GM12878 (cell line): ENCODE measurements around the gene SPATA3. TPM values are rescaled to one million over a fixed set of nuclear protein-coding genes. Genes with fewer than 3 reads are reported as not detected.

ENCODE experiments used
- ATAC-seq: fragments of 200-7000 bp; cut with Tn5 transposase; 3 replicates; pipeline ENCODE4 v1.9.1; 2020; ENCODE audit warnings: mild to moderate bottlenecking, moderate library complexity
- BruUV-seq: library from RNA; stranded (reverse); fragments of 400-500 nt; replicated peaks from 2 replicates; lab custom pipeline; 2021; lab: Mats Ljungman, UMichigan
- CTCF ChIA-PET: fragments of 300-600 bp; sonication (Branson Sonifier 250); formaldehyde crosslinking; extraction: SDS; loops from one replicate; lab custom pipeline; 2021; ENCODE audit warnings: inconsistent platforms; lab: Yijun Ruan, JAX
- POLR2A ChIA-PET: fragments of 350-600 bp; formaldehyde crosslinking; extraction: SDS; loops from one replicate; lab custom pipeline; 2021; ENCODE audit warnings: inconsistent platforms; lab: Charles Lee
- RAD21 ChIA-PET: fragments of 300-600 bp; sonication (Branson Sonifier 250); formaldehyde crosslinking; loops from one replicate; lab custom pipeline; 2023; ENCODE audit warnings: antibody characterized with exemption; ENCODE audit not compliant: unreplicated experiment; lab: Charles Lee
- SMC1A ChIA-PET: fragments of 300-600 bp; sonication (Branson Sonifier 250); formaldehyde crosslinking; loops from one replicate; lab custom pipeline; 2023; ENCODE audit not compliant: unreplicated experiment, uncharacterized antibody; lab: Charles Lee
- DNase-seq: peaks from one replicate; pipeline ENCODE4 v3.0.0-alpha.2; 2011; ENCODE audit warnings: low read depth, low spot score
- FAIRE-seq: peaks from 3 replicates; lab custom pipeline; 2011; peaks lifted over from hg19 to GRCh38; lab: Jason Lieb, UNC
- H2AFZ ChIP-seq: 2 replicates; pipeline ENCODE4 v1.6.0; 2011; ENCODE audit warnings: low read depth, low read length, control low read depth; ENCODE audit not compliant: control insufficient read depth
- H3K27ac ChIP-seq: 2 replicates; pipeline ENCODE4 v1.5.1; 2011; ENCODE audit warnings: control low read depth; ENCODE audit not compliant: control insufficient read depth, insufficient read depth
- H3K27me3 ChIP-seq, 2 experiments: replicated peaks in 1 of 2; 2 replicates each; pipeline versions ENCODE4 v1.6.0 to v1.6.1; 2011; ENCODE audit warnings: low read length in 1 of 2; ENCODE audit not compliant: control insufficient read depth in 2 of 2, insufficient read depth in 2 of 2
- H3K36me3 ChIP-seq, 2 experiments: 2 replicates each; pipeline ENCODE4 v1.5.1; 2011; ENCODE audit warnings: low read length in 1 of 2; ENCODE audit not compliant: control insufficient read depth in 2 of 2, insufficient read depth in 2 of 2
- H3K4me1 ChIP-seq: 2 replicates; pipeline ENCODE4 v1.6.1; 2011; ENCODE audit warnings: mild to moderate bottlenecking, low read length, moderate library complexity, mixed read lengths; ENCODE audit not compliant: control insufficient read depth, insufficient read depth
- H3K4me2 ChIP-seq: 2 replicates; pipeline ENCODE4 v1.6.0; 2011; ENCODE audit warnings: control low read depth; ENCODE audit not compliant: control insufficient read depth, insufficient read depth
- H3K4me3 ChIP-seq: fragments of 200-600 bp; sonication (generic); 2 replicates; pipeline ENCODE4 v1.5.1; 2016
- H3K79me2 ChIP-seq: 2 replicates; pipeline ENCODE4 v1.6.0; 2011; ENCODE audit warnings: low read length; ENCODE audit not compliant: control insufficient read depth, insufficient read depth
- H3K9ac ChIP-seq: 2 replicates; pipeline ENCODE4 v1.8.0; 2011; ENCODE audit warnings: low read length, control low read depth, mixed read lengths; ENCODE audit not compliant: control insufficient read depth, insufficient read depth
- H3K9me3 ChIP-seq: replicated peaks from 3 replicates; pipeline ENCODE4 v1.5.1; 2011; ENCODE audit warnings: mild to moderate bottlenecking, low read length; ENCODE audit not compliant: control insufficient read depth, insufficient read depth
- H4K20me1 ChIP-seq: 2 replicates; pipeline ENCODE4 v1.6.0; 2011; ENCODE audit not compliant: control insufficient read depth, insufficient read depth
- ATF7 ChIP-seq: fragments of 450-650 bp; IDR thresholded peaks from 2 replicates; pipeline ENCODE4 v1.6.1; 2016; ENCODE audit warnings: low read depth, mild to moderate bottlenecking
- CBFB ChIP-seq: IDR thresholded peaks from 2 replicates; pipeline ENCODE4 v1.6.1; 2016; ENCODE audit warnings: antibody characterized with exemption, low read depth
- CHD2 ChIP-seq: IDR thresholded peaks from 2 replicates; pipeline ENCODE4 v1.6.1; 2011; ENCODE audit warnings: low read depth, low read length, improper control_type of control experiment, borderline replicate concordance
- DPF2 ChIP-seq: fragments of 450-650 bp; IDR thresholded peaks from 2 replicates; pipeline ENCODE4 v1.6.1; 2017; ENCODE audit warnings: mild to moderate bottlenecking
- GABPA ChIP-seq: IDR thresholded peaks from 2 replicates; pipeline ENCODE4 v1.6.1; 2014; ENCODE audit warnings: antibody characterized with exemption, low read depth, mild to moderate bottlenecking, inconsistent platforms
- HDAC2 ChIP-seq: fragments of 200-600 bp; sonication (generic); IDR thresholded peaks from 2 replicates; pipeline ENCODE4 v1.6.1; 2017
- IKZF2 ChIP-seq, 2 experiments: fragments of 450-650 bp; IDR thresholded peaks; 2 replicates each; pipeline ENCODE4 v1.6.1; 2017; ENCODE audit warnings: mild to moderate bottlenecking in 2 of 2, moderate library complexity in 2 of 2
- KLF5 ChIP-seq: fragments of 450-650 bp; IDR thresholded peaks from 2 replicates; pipeline ENCODE4 v1.6.1; 2014; ENCODE audit warnings: mild to moderate bottlenecking; ENCODE audit not compliant: partially characterized antibody
- LARP7 ChIP-seq: fragments of 450-650 bp; IDR thresholded peaks from 2 replicates; pipeline ENCODE4 v1.6.1; 2017; ENCODE audit warnings: mild to moderate bottlenecking
- MTA2 ChIP-seq: fragments of 450-650 bp; IDR thresholded peaks from 2 replicates; pipeline ENCODE4 v1.6.1; 2016; ENCODE audit warnings: low read depth, mild to moderate bottlenecking, moderate library complexity
- MYB ChIP-seq: fragments of 150-350 bp; IDR thresholded peaks from 2 replicates; pipeline ENCODE4 v1.6.1; 2014; ENCODE audit warnings: mild to moderate bottlenecking, low read depth, low read length, borderline replicate concordance
- NR2C1 ChIP-seq: fragments of 450-650 bp; IDR thresholded peaks from 2 replicates; pipeline ENCODE4 v1.6.1; 2017; ENCODE audit warnings: antibody characterized with exemption, mild to moderate bottlenecking, moderate library complexity
- POLR2A ChIP-seq: IDR thresholded peaks from 2 replicates; pipeline ENCODE4 v1.6.1; 2011; ENCODE audit warnings: low read depth, mild to moderate bottlenecking, low read length
- POLR2AphosphoS5 ChIP-seq: IDR thresholded peaks from 2 replicates; pipeline ENCODE4 v1.6.1; 2011; ENCODE audit warnings: mild to moderate bottlenecking, low read length, inconsistent platforms
- RAD21 ChIP-seq: IDR thresholded peaks from 2 replicates; pipeline ENCODE4 v1.6.1; 2011; ENCODE audit warnings: mild to moderate bottlenecking, low read depth, low read length, moderate library complexity; ENCODE audit not compliant: insufficient read depth
- RELB ChIP-seq: fragments of 450-650 bp; IDR thresholded peaks from 2 replicates; pipeline ENCODE4 v1.6.1; 2017; ENCODE audit warnings: low read depth, mild to moderate bottlenecking, moderate library complexity
- SREBF1 ChIP-seq: IDR thresholded peaks from 2 replicates; pipeline ENCODE4 v1.6.1; 2012; ENCODE audit warnings: mild to moderate bottlenecking, low read length
- SRF ChIP-seq, 2 experiments: IDR thresholded peaks; 2 replicates each; pipeline ENCODE4 v1.6.1; 2011; ENCODE audit warnings: low read depth in 2 of 2, low read length in 2 of 2, mild to moderate bottlenecking in 1 of 2, moderate library complexity in 1 of 2
- STAT3 ChIP-seq: IDR thresholded peaks from 2 replicates; pipeline ENCODE4 v1.6.1; 2011; ENCODE audit warnings: low read depth, low read length, improper control_type of control experiment
- TCF7 ChIP-seq: IDR thresholded peaks from 2 replicates; pipeline ENCODE4 v1.6.1; 2014; ENCODE audit warnings: antibody characterized with exemption, borderline replicate concordance
- ZNF217 ChIP-seq: fragments of 450-650 bp; IDR thresholded peaks from 2 replicates; pipeline ENCODE4 v1.6.1; 2017; ENCODE audit warnings: antibody characterized with exemption, mild to moderate bottlenecking
- ZNF24 ChIP-seq: fragments of 450-650 bp; IDR thresholded peaks from 2 replicates; pipeline ENCODE4 v1.6.1; 2017; ENCODE audit warnings: antibody characterized with exemption, mild to moderate bottlenecking
- ZNF274 ChIP-seq: IDR thresholded peaks from one replicate; pipeline ENCODE4 v1.8.0; 2011; ENCODE audit not compliant: insufficient read length, insufficient read depth
- ZZZ3 ChIP-seq: IDR thresholded peaks from 2 replicates; pipeline ENCODE4 v1.6.1; 2011; ENCODE audit warnings: low read depth; ENCODE audit not compliant: control insufficient read depth, insufficient read length
- WGBS: methylation state at CpG from one replicate; pipeline ENCODE4 v1.1.6; 2016; ENCODE audit warnings: low lambda C conversion rate; ENCODE audit not compliant: insufficient replicate concordance, insufficient coverage; ENCODE audit errors: missing lambda C conversion rate; 5-methylcytosine and 5-hydroxymethylcytosine counted together
- in situ Hi-C: fragments of 300-500 bp; cut with MboI; formaldehyde crosslinking; loops from 9 replicates; pipeline ENCODE4 v1.14.3; 2018; ENCODE audit warnings: mixed read lengths
- intact Hi-C: fragments of 100-400 bp; cut with micrococcal nuclease; formaldehyde crosslinking; loops from one replicate; pipeline ENCODE4 v1.14.2; 2022; ENCODE audit not compliant: unreplicated experiment
- polyA plus RNA-seq, 11 experiments: library from polyadenylated mRNA; depleted of rRNA in 4 of 11; unstranded in 6 of 11; stranded (reverse) in 5 of 11; fragments of >200 nt; fragmentation: Nextera tagmentation in 4 of 11; fragmentation: Illumina TruSeq in 1 of 11; extraction: Ambion mirVana in 4 of 11; extraction: Trizol in 1 of 11; gene quantifications; 1 replicate in 1 of 11; 2 replicates in 10 of 11; pipeline versions ENCODE4 v1.2.1 to v1.2.3, GENCODE V29; 2011 to 2016; ENCODE audit warnings: inconsistent platforms in 2 of 11, missing spikeins in 2 of 11, low read depth in 1 of 11
- total RNA-seq, 4 experiments: library from RNA; depleted of rRNA in 3 of 4; stranded (reverse); fragments of >200 nt in 3 of 4; fragmentation: Illumina TruSeq in 1 of 4; extraction: Trizol in 1 of 4; gene quantifications; 2 replicates each; pipeline versions ENCODE4 v1.2.1 to v1.2.3, GENCODE V29; 2013 to 2021

SPATA3 gene
- total and polyA plus RNA-seq, 10 of the 15 experiments (the other 5 are each of a cell fraction or from before 2014, with no cell fraction given): not detected

- TF ChIP-seq POLR2A (0 out of 2 replicates have a peak, but pooled peaks have one; percentile 20), DPF2 (no peak), CBFB (no peak), HDAC2 (no peak), ZNF274 (no peak), POLR2AphosphoS5 (no peak), CHD2 (no peak)
Measured at GRCh38 chr2:230983566-230983965, 12.4 kb upstream of the SPATA3 start (continued).

- H3K27ac ChIP-seq: peak overlapping the region; percentile 100
- peak; percentile 85 for DNase-seq
- TF ChIP-seq SREBF1 (no peak), ATF7 (peak; percentile 64), ZNF217 (peak; percentile 82), CBFB (peak; percentile 99), GABPA (no peak), IKZF2 (IDR thresholded peaks at IDR 0.05) (peak; percentile 96 to 98), STAT3 (peak; percentile 98), LARP7 (peak; percentile 26; the same call in 1 of the 2 replicates), ZNF274 (no peak), TCF7 (peak; percentile 80), MTA2 (peak; percentile 98), RAD21 (peak; percentile 33; the same call in 1 of the 2 replicates), RELB (peak; percentile 92), MYB (0 out of 2 replicates have a peak, but pooled peaks have one; percentile 39), SRF (IDR thresholded peaks at IDR 0.05; ENCODE audit: low read depth in 2 of 2, low read length in 2 of 2) (peak in 1 of 2 experiments; percentile 91; a peak in 2 of 4 replicates), KLF5 (peak; percentile 89), NR2C1 (no peak), ZNF24 (peak; percentile 57; the same call in 1 of the 2 replicates), ZZZ3 (no peak)
Measured at GRCh38 chr2:230984393-230985220, 11.3 kb upstream of the SPATA3 start.

More at GRCh38 chr2:230984393-230985220, 11.3 kb upstream of the SPATA3 start:
- H3K9me3 ChIP-seq: no peaks in the 10 kb centered on the region
- peak overlapping the region; percentile 89 for H3K4me3 ChIP-seq
- peaks cover 66% of the 10 kb centered on the region for H3K4me1 ChIP-seq
- peak overlapping the region; percentile 63 for H2AFZ ChIP-seq
- POLR2A ChIA-PET: interaction anchor here (1.0 to 8.4 kb wide), 9 partner anchors 11 to 82 kb away, joined by 3 to 144 read pairs (median 14); partner anchors contain the start of gene GPR55
- no peaks in the 10 kb centered on the region for H3K36me3 ChIP-seq
- CTCF ChIA-PET: interaction anchor here (0.9 to 10.9 kb wide), 17 partner anchors 10 to 160 kb away, joined by 3 to 372 read pairs (median 12); partner anchors contain the start of gene GPR55
- WGBS: under 1% methylated on average over 13 of the region's 13 CpGs
- FAIRE-seq (peak; percentile 35), ATAC-seq (peak; percentile 75)
- intact Hi-C loops (loop anchor here (1.0 to 5.0 kb wide), 6 partner anchors 10 to 68 kb away; partner anchors contain the start of gene GPR55), in situ Hi-C loops (loop anchor here (5.0 to 10.0 kb wide), 4 partner anchors 42 to 152 kb away; partner anchors contain the start of gene GPR55)
- H3K9ac ChIP-seq: peak overlapping the region; percentile 89
- H3K27me3 ChIP-seq: no peaks in the 10 kb centered on the region
- no TSS peak for BruUV-seq
- no peaks in the 10 kb centered on the region for H4K20me1 ChIP-seq
- RAD21 ChIA-PET: interaction anchor here (0.7 to 10.9 kb wide), 18 partner anchors 10 to 428 kb away, joined by 3 to 400 read pairs (median 11); partner anchors contain the start of genes GPR55 and ITM2C
- H3K4me2 ChIP-seq: peak overlapping the region; percentile 99
- SMC1A ChIA-PET: interaction anchor here (0.6 to 10.0 kb wide), 16 partner anchors 13 to 161 kb away, joined by 3 to 411 read pairs (median 10); partner anchors contain the start of gene GPR55
- peaks cover 48% of the 10 kb centered on the region for H3K79me2 ChIP-seq
